LNCaP clone FGC (cell line): Measurements from ENCODE around the gene TMA7B.

Experiments used
- DNase-seq: peaks from one replicate; pipeline ENCODE4 v3.0.0-alpha.2; 2011; ENCODE audit warnings: low read depth
- H3K4me3 ChIP-seq: 2 replicates; pipeline ENCODE4 v1.5.1; 2011; ENCODE audit warnings: mild to moderate bottlenecking, low read depth, low read length, control low read depth
- CTCF ChIP-seq: IDR thresholded peaks from 2 replicates; pipeline ENCODE4 v1.5.1; 2012; ENCODE audit warnings: mild to moderate bottlenecking; ENCODE audit not compliant: control insufficient read depth, insufficient read depth; ENCODE audit errors: extremely low read depth

Gene TMA7B

GRCh38 chr22:39967996-39968972 lies 8.1 kb downstream of the TMA7B start:
- no peak overlapping the region for H3K4me3 ChIP-seq
- TF ChIP-seq CTCF, result no peak
- peak; percentile 46 for DNase-seq

GRCh38 chr22:39970742-39971141 lies 10.5 kb downstream of the TMA7B start:
- no peak overlapping the region for H3K4me3 ChIP-seq
- no peak for TF ChIP-seq CTCF
- DNase-seq, result no peak

- no peak for TF ChIP-seq CTCF
- no peak for DNase-seq
- H3K4me3 ChIP-seq, result no peak overlapping the region
Observed at GRCh38 chr22:39972641-39973040, 12.4 kb downstream of the TMA7B start.

- TF ChIP-seq CTCF, result no peak
- no peak overlapping the region for H3K4me3 ChIP-seq
- no peak for DNase-seq
Observed at GRCh38 chr22:39973656-39974055, 13.5 kb downstream of the TMA7B start.

GRCh38 chr22:39974065-39974464 lies 13.9 kb downstream of the TMA7B start:
- no peak overlapping the region for H3K4me3 ChIP-seq
- DNase-seq, result no peak
- TF ChIP-seq CTCF, result no peak

- no peak for DNase-seq
- TF ChIP-seq CTCF, result no peak
- no peak overlapping the region for H3K4me3 ChIP-seq
Observed at GRCh38 chr22:39979048-39979447, 18.9 kb downstream of the TMA7B start.
